ENCODE measurements around the gene TEX52. TPM values are rescaled to one million over a fixed set of nuclear protein-coding genes. Genes with fewer than 3 reads are reported as not detected.

Gene TEX52
- total RNA-seq (ENCODE audit: low replicate concordance) = not detected in 2 replicates

- Mint-ChIP-seq H3K36me3 (peaks cover 24% of the 10 kb centered on the region), H3K27ac (peak within 1 kb of the TSS; percentile 78)
- DNase-seq (ENCODE audit: low spot score) = peak; percentile 84
Observed at GRCh38 chr12:2857021-2857431, at the start of gene TEX52. Gene TEX52, minus strand, starts transcription at chr12:2857039. Its CDS starts 13 bp downstream, at chr12:2857026.

GRCh38 chr12:2904260-2904659, 47.4 kb upstream of the TEX52 start:
- Mint-ChIP-seq H3K4me3 (no peak overlapping the region), H3K4me1 (peaks cover 11% of the 10 kb centered on the region), H3K27me3 (ENCODE audit: insufficient read depth, low read depth) (no peaks in the 10 kb centered on the region), H3K36me3 (peaks cover 4% of the 10 kb centered on the region), H3K27ac (no peak overlapping the region), H3K9me3 (no peaks in the 10 kb centered on the region)
- TF ChIP-seq EZH2phosphoT487 (IDR thresholded peaks at IDR 0.05) = no peak
- TF ChIP-seq CTCF (IDR thresholded peaks at IDR 0.05) = no peak
- no peak for TF ChIP-seq EZH2 (IDR thresholded peaks at IDR 0.05)
- H4K20me1 ChIP-seq (ENCODE audit: low read depth) = peaks cover 51% of the 10 kb centered on the region
- H3K9ac ChIP-seq = no peak overlapping the region
- H3K27ac ChIP-seq = no peak overlapping the region
- no peaks in the 10 kb centered on the region for H3K4me1 ChIP-seq
- H3K4me3 ChIP-seq = no peak overlapping the region
- H3F3A ChIP-seq (ENCODE audit: low read depth) = no peaks in the 10 kb centered on the region
- H3K79me2 ChIP-seq (ENCODE audit: low read depth) = peaks cover 54% of the 10 kb centered on the region
- no peak overlapping the region for H3K4me2 ChIP-seq
- DNase-seq (ENCODE audit: low spot score) = no peak
- H3K9me3 ChIP-seq (ENCODE audit: low read depth) = no peaks in the 10 kb centered on the region
- no peaks in the 10 kb centered on the region for H3K36me3 ChIP-seq
- no peak overlapping the region for H2AFZ ChIP-seq (replicated peaks)
- H3K27me3 ChIP-seq = no peaks in the 10 kb centered on the region

More at GRCh38 chr12:2857021-2857431, at the start of gene TEX52:
- Histone ChIP-seq H3K36me3 (peaks cover 15% of the 10 kb centered on the region), H3K27ac (no peak within 1 kb of the TSS), H3K27me3 (peaks cover 5% of the 10 kb centered on the region), H2AFZ (replicated peaks) (no peak within 1 kb of the TSS), H3K9me3 (ENCODE audit: low read depth) (no peaks in the 10 kb centered on the region), H3K4me1 (peaks cover 25% of the 10 kb centered on the region), H3K79me2 (ENCODE audit: low read depth) (no peaks in the 10 kb centered on the region), H3F3A (ENCODE audit: low read depth) (peaks cover 36% of the 10 kb centered on the region), H3K9ac (no peak within 1 kb of the TSS), H4K20me1 (ENCODE audit: low read depth) (peaks cover 25% of the 10 kb centered on the region), H3K4me3 (no peak within 1 kb of the TSS), H3K4me2 (peak within 1 kb of the TSS; percentile 27)
- peaks cover 11% of the 10 kb centered on the region for H3K27me3 Mint-ChIP-seq (ENCODE audit: insufficient read depth, low read depth)
- TF ChIP-seq CTCF (IDR thresholded peaks at IDR 0.05) (no peak), EZH2phosphoT487 (IDR thresholded peaks at IDR 0.05) (no peak), EZH2 (IDR thresholded peaks at IDR 0.05) (no peak)
- H3K9me3 Mint-ChIP-seq = no peaks in the 10 kb centered on the region
- peak within 1 kb of the TSS; percentile 41 for H3K4me3 Mint-ChIP-seq
- peaks cover 20% of the 10 kb centered on the region for H3K4me1 Mint-ChIP-seq

- Histone ChIP-seq H3K79me2 (ENCODE audit: low read depth) (peaks cover 59% of the 10 kb centered on the region), H2AFZ (replicated peaks) (no peak overlapping the region), H3K4me1 (no peaks in the 10 kb centered on the region), H3K27me3 (no peaks in the 10 kb centered on the region), H3F3A (ENCODE audit: low read depth) (no peaks in the 10 kb centered on the region), H3K36me3 (no peaks in the 10 kb centered on the region), H4K20me1 (ENCODE audit: low read depth) (peaks cover 50% of the 10 kb centered on the region), H3K27ac (peak overlapping the region; percentile 44), H3K9ac (no peak overlapping the region), H3K4me3 (no peak overlapping the region), H3K9me3 (ENCODE audit: low read depth) (no peaks in the 10 kb centered on the region), H3K4me2 (no peak overlapping the region)
- Mint-ChIP-seq H3K27me3 (ENCODE audit: insufficient read depth, low read depth) (no peaks in the 10 kb centered on the region), H3K36me3 (peaks cover 5% of the 10 kb centered on the region), H3K4me1 (peaks cover 11% of the 10 kb centered on the region), H3K4me3 (no peak overlapping the region), H3K9me3 (no peaks in the 10 kb centered on the region), H3K27ac (no peak overlapping the region)
- TF ChIP-seq CTCF (IDR thresholded peaks at IDR 0.05) = no peak
- no peak for TF ChIP-seq EZH2phosphoT487 (IDR thresholded peaks at IDR 0.05)
- no peak for TF ChIP-seq EZH2 (IDR thresholded peaks at IDR 0.05)
- DNase-seq (ENCODE audit: low spot score) = no peak
Observed at GRCh38 chr12:2902272-2902880, 45.5 kb upstream of the TEX52 start.
